HepG2 (cell line): ENCODE results near the gene CAPS. TPM values are rescaled to one million over a fixed set of nuclear protein-coding genes. Genes with fewer than 3 reads are reported as not detected.

Experiments
- BHLHE40 ChIP-seq: IDR thresholded peaks from 2 replicates; pipeline ENCODE4 v1.6.1; 2011; ENCODE audit warnings: low read length, improper control_type of control experiment
- CENPX ChIP-seq: sonication (generic); formaldehyde crosslinking; IDR thresholded peaks from 2 replicates; pipeline ENCODE4 v1.9.0; 2021; ENCODE audit warnings: mild to moderate bottlenecking, missing genetic modification reagents, moderate library complexity
- CHD4 ChIP-seq: fragments of 200-600 bp; sonication (generic); IDR thresholded peaks from 2 replicates; pipeline ENCODE4 v1.7.0; 2017; ENCODE audit warnings: mild to moderate bottlenecking, low read length, borderline replicate concordance
- FOSL1 ChIP-seq: sonication (generic); formaldehyde crosslinking; IDR thresholded peaks from 2 replicates; pipeline ENCODE4 v1.9.0; 2021; ENCODE audit warnings: missing genetic modification reagents, borderline replicate concordance
- FOXA3 ChIP-seq: IDR thresholded peaks from 2 replicates; pipeline ENCODE4 v1.6.1; 2016; ENCODE audit warnings: missing genetic modification reagents, missing compliant biosample characterization
- HMGXB3 ChIP-seq: sonication (generic); formaldehyde crosslinking; IDR thresholded peaks from 2 replicates; pipeline ENCODE4 v1.4.0; 2020; ENCODE audit warnings: missing genetic modification reagents, borderline replicate concordance
- MLX ChIP-seq: IDR thresholded peaks from 2 replicates; pipeline ENCODE4 v1.6.1; 2016
- MTA1 ChIP-seq: sonication (generic); formaldehyde crosslinking; IDR thresholded peaks from 2 replicates; pipeline ENCODE4 v1.4.0; 2020; ENCODE audit warnings: missing genetic modification reagents, mild to moderate bottlenecking, borderline replicate concordance
- RFXANK ChIP-seq: IDR thresholded peaks from 2 replicates; pipeline ENCODE4 v1.6.1; 2016
- SAP130 ChIP-seq: IDR thresholded peaks from 2 replicates; pipeline ENCODE4 v1.6.1; 2016; ENCODE audit warnings: low read depth
- TFDP1 ChIP-seq: IDR thresholded peaks from 2 replicates; pipeline ENCODE4 v1.6.1; 2016; ENCODE audit warnings: missing compliant biosample characterization, missing genetic modification reagents, borderline replicate concordance
- ZC3H4 ChIP-seq: sonication (generic); formaldehyde crosslinking; IDR thresholded peaks from 2 replicates; pipeline ENCODE4 v1.4.0; 2020; ENCODE audit warnings: missing genetic modification reagents, borderline replicate concordance
- ZFP1 ChIP-seq: IDR thresholded peaks from 2 replicates; pipeline ENCODE4 v1.6.1; 2016
- ZMAT3 ChIP-seq: sonication (generic); formaldehyde crosslinking; conservative IDR thresholded peaks from 2 replicates; pipeline ENCODE4 v1.7.0; 2021; ENCODE audit warnings: missing genetic modification reagents
- ZNF33A ChIP-seq: sonication (generic); formaldehyde crosslinking; IDR thresholded peaks from 2 replicates; pipeline ENCODE4 v1.5.1; 2020; ENCODE audit warnings: missing genetic modification reagents, mild to moderate bottlenecking, moderate library complexity, borderline replicate concordance
- ZNF709 ChIP-seq: sonication (generic); formaldehyde crosslinking; IDR thresholded peaks from 2 replicates; pipeline ENCODE4 v1.5.0; 2020; ENCODE audit warnings: mild to moderate bottlenecking, missing genetic modification reagents
- ZNF800 ChIP-seq: sonication (generic); formaldehyde crosslinking; IDR thresholded peaks from 2 replicates; pipeline ENCODE4 v1.4.0; 2020; ENCODE audit warnings: missing genetic modification reagents
- polyA plus RNA-seq, 8 experiments: library from polyadenylated mRNA; depleted of rRNA in 3 of 8; stranded (reverse) in 7 of 8; unstranded in 1 of 8; fragments of >200 nt; fragmentation: Illumina TruSeq in 4 of 8; extraction: Trizol in 4 of 8; gene quantifications; 2 replicates each; pipeline versions ENCODE4 v1.2.1 to v1.2.3, GENCODE V29; 2011 to 2016; ENCODE audit warnings: low read depth in 4 of 8, missing spikeins in 1 of 8, mixed read lengths in 1 of 8; ENCODE audit not compliant: insufficient read depth in 1 of 8
- total RNA-seq, 5 experiments: library from RNA; depleted of rRNA; stranded (reverse); fragments of >200 nt; fragmentation: Illumina TruSeq; extraction: Trizol; gene quantifications; 2 replicates each; pipeline ENCODE4 v1.2.3, GENCODE V29; 2016; ENCODE audit warnings: low read depth in 1 of 5

CAPS gene
- total and polyA plus RNA-seq, 2 of the 13 experiments (the other 11 are each of a cell fraction or from before 2014, with no cell fraction given): 3.1 TPM

- 0 out of 2 replicates have a peak, but pooled peaks have one; percentile 64 for TF ChIP-seq HMGXB3 (CRISPR knock-in tag)
- 0 out of 2 replicates have a peak, but pooled peaks have one; percentile 40 for TF ChIP-seq ZNF709
- no peak for TF ChIP-seq CENPX (CRISPR knock-in tag)
- TF ChIP-seq BHLHE40: peak; percentile 78
- peak; percentile 93 for TF ChIP-seq CHD4
- TF ChIP-seq ZFP1 (CRISPR knock-in tag): peak; percentile 66; the same call in 1 of the 2 replicates
- TF ChIP-seq SAP130 (CRISPR knock-in tag): peak; percentile 99
- no peak for TF ChIP-seq ZNF800 (CRISPR knock-in tag)
- TF ChIP-seq MLX (CRISPR knock-in tag): peak; percentile 98
- peak; percentile 94; the same call in 1 of the 2 replicates for TF ChIP-seq ZNF33A (CRISPR knock-in tag)
- no peak for TF ChIP-seq FOSL1 (CRISPR knock-in tag)
- TF ChIP-seq ZMAT3 (CRISPR knock-in tag): peak; percentile 77; the same call in 1 of the 2 replicates
- peak; percentile 70; the same call in 1 of the 2 replicates for TF ChIP-seq TFDP1 (CRISPR knock-in tag)
- TF ChIP-seq FOXA3 (CRISPR knock-in tag): peak; percentile 91
- 0 out of 2 replicates have a peak, but pooled peaks have one; percentile 35 for TF ChIP-seq RFXANK (CRISPR knock-in tag)
- peak; percentile 81 for TF ChIP-seq MTA1 (CRISPR knock-in tag)
- no peak for TF ChIP-seq ZC3H4 (CRISPR knock-in tag)
These were observed 48.2 kb downstream of the CAPS start (continued) for GRCh38 chr19:5961969-5962945.
